ENCODE results near the gene SEL1L3.

DNA sequence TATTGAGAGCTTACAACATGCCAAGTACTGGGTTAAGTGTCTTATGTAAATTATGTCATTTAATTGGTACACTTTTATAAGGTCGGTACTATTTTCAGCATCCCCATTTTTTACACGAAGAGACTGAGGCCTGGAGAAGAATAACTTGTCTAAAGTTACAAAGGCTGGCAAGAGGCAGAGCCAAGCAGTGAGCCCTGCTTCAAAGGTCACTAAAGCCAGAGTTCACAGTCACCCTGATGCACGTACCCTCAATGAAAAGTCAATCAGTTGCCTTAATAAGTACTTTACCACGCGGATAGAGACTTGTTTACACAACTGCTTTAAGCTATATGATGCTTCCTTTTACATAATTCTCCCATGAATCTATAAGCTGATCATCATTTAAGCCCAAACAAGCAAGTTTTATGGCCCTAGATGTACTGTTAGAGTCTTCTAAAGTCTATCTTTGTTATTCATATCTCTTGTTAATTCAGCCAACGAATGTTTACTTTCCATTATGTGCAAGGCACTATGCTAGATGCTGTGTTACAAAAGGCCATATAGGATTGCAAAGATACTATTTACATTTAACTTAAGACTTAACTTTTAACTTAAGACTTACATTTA lies 57.4 kb downstream of the SEL1L3 start:
- TF ChIP-seq, protein P1, sequence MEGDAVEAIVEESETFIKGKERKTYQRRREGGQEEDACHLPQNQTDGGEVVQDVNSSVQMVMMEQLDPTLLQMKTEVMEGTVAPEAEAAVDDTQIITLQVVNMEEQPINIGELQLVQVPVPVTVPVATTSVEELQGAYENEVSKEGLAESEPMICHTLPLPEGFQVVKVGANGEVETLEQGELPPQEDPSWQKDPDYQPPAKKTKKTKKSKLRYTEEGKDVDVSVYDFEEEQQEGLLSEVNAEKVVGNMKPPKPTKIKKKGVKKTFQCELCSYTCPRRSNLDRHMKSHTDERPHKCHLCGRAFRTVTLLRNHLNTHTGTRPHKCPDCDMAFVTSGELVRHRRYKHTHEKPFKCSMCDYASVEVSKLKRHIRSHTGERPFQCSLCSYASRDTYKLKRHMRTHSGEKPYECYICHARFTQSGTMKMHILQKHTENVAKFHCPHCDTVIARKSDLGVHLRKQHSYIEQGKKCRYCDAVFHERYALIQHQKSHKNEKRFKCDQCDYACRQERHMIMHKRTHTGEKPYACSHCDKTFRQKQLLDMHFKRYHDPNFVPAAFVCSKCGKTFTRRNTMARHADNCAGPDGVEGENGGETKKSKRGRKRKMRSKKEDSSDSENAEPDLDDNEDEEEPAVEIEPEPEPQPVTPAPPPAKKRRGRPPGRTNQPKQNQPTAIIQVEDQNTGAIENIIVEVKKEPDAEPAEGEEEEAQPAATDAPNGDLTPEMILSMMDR (IDR thresholded peaks at IDR 0.05; ENCODE audit: low read depth, low read length, missing input control), result no peak
- TF ChIP-seq, protein P2, sequence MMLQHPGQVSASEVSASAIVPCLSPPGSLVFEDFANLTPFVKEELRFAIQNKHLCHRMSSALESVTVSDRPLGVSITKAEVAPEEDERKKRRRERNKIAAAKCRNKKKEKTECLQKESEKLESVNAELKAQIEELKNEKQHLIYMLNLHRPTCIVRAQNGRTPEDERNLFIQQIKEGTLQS (IDR thresholded peaks at IDR 0.05), result no peak
